ENCODE results near the gene MFGE8.

MFGE8 gene

DNA sequence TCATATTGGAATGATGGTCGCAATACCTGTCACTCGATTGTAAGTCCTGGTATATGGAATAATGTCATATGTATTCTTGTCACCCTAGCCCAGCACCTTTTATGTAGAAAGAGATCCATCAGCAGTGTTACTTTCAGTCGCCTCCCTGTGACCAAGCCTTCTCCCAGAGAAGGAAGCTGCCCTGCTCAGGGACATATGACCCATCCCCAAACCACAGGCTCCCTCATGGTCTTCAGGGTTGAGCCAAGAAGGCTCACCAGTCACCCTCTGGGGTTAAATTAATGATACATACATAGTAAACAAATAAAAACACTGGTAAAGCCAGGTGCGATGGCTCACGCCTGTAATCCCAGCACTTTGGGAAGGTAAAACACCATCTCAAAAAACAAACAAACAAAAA is 4.6 kb upstream of the MFGE8 start:
- no peak for DNase-seq

DNA sequence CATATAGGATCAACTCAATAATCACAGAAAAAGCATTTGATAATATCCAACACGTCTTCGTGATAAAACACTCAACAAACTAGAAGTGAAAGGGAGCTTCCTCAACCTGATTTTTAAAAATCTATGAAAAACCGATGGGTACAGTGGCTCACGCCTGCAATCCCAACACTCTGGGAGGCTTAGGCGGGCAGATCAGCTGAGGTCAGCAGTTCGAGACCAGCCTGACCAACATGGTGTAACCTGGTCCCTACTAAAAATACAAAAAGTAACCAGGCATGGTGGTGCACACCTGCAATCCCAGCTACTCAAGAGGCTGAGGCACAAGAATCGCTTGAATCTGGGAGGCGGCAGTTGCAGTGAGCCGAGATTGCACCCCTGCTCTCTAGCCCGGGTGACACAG is 2.2 kb upstream of the MFGE8 start:
- no peak for DNase-seq

DNA sequence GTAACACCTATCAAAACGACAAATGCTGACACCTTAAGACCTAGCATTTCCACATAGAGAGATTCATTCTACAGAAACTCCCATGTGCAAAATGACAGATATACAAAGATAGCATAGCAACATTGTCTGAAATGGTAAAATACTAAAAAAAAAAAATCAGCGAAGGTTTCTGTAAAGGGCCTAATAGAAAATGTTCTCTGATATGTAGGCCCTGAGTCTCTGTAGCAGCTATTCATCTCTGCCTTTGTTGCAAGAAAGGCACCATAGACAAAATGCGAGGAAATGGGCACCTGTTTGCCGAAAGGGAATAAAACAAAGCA is 631 bp upstream of the MFGE8 start:
- no peak for DNase-seq

DNA sequence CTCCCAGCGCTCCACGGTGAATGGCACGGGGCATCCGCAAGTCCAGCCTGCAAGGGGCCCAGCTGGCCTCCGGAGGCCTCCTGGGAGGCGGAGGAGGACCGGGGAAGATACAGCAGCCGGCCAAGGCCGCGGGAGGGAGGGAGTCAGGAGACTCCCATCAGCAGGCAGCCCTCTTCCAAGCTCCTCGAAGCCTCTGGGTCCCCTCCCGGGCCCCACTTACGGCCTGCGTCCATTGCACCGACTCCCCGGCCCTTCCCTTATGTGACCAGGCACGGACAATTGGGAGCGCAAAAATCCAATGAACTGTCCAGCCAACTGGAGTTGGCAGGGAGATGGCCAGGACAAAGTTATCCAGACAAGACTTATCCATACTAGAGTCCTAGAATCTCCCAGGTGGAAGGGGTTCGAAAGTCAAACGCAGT is 668 bp downstream of the MFGE8 start:
- DNase-seq = no peak

DNA sequence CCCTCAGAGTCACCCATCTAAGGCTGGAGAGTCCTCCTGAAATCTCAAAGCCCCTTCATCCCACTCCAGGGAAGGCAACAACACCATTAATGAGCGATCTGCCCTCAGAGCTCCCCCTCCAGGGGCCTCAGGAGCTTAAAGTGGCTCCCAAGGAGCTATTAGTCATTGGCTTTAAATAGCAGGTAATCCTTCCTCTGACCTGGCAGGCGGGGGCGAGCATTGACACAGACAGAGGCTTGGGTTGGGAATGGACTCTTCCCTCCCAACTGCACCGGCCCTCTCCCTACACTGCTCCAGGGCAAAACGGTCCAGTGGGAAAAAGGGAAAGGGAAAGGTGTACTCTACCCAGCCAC is 1.4 kb downstream of the MFGE8 start:
- no peak for DNase-seq

DNA sequence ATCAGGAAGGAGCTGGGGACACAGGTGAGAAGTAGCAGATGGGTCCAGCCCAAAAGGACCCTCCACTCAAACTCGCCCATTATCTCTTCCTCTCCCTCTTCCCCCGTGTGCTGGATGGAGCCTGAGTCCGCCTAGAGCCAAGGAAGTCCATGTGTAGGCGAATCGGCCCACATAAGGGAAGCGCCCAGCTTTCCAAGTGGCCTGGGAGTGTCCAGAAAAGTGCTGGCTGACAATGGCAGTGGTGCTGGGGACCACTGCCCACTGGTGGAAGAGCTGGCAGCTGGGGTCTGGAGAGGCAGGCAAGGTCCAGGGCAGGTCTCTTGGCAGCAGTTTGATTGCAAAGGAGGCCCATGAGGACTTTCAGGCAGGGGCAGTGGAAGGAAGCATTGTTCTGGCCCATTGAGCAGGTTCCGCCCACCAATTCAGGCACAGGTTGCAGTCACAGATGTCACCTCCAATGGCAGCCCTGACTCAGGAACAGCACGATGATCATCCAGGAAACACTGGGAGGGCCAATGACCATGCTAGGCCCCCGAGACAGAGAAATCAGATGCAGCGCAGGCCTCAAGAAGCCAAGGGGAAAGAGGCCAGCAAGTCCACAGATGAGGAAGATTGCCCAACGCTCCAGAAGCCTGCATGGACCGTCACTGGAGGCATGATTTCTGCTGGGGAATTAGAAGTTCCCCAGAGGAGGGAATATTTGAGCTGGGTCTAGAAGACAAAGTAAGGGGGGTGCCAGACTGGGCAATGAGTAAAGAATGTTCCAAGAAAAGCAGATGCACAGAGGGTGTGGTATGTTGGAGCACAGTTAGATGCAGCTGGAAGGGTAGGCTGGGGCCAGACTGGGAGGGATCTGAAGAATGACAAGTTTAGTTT is 3.0 kb downstream of the MFGE8 start:
- DNase-seq = no peak

DNA sequence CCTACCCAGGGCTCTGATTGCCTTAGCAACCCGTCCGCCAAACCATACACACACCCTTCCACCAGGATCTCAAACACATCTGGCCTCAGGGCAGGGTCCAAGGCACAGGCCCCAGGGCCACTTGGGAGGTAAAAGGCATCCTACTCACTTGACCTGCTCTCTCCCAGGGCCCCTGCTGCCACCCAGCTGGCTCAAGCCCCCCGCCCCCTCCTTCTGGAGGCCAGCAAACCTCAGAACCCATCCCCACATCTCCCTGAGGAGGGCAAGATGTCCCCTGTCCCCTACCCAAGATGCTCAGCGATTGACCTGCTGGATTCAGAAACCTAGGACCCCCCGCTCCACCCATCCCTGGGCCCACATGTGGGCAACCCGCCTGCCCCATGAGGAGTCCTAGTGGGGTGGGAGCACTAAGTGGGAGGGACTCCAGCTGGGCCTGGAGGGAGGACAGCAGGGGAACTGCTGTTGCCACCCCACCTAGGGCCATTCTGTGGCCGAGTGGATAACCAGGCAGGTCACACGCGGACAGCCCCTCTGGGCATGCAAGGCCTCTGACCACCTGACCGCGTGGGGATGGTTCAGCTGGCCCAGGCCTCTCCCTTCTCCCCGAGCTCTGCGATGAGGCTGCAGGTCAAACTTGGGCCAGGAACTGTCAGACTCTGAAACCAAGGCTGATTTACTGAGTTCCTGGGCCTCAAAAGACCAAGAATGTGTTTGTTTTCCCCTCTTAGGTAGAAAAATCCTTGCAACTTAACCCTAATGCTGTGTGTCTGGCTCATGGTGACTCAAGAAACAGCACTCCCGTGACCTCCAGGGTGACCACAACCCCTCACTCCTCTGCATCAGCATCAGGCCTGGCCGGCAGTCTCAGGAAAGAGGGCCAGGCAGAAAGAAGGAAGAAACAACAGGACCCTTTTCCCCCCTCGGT is 4.2 kb downstream of the MFGE8 start:
- DNase-seq = no peak

DNA sequence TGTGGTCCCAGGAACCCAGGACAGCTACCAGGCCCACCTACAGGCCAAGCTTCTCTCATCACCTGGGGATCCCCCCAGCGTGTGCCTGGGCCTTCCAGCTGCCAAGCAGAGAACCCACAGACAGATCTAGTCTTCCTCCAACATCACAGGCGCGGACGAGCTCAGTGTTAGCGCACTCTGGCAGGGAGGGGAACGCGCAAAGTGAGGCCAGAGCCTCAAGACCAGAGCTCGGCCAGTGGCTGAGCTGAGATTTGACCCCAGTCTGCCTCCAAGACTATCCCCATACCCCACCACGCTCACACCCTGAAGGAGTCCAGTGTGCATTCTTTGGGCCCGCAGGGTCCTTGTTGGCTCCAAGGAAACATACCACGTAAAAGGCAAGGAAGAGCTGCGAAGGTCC is 5.1 kb downstream of the MFGE8 start:
- no peak for DNase-seq

DNA sequence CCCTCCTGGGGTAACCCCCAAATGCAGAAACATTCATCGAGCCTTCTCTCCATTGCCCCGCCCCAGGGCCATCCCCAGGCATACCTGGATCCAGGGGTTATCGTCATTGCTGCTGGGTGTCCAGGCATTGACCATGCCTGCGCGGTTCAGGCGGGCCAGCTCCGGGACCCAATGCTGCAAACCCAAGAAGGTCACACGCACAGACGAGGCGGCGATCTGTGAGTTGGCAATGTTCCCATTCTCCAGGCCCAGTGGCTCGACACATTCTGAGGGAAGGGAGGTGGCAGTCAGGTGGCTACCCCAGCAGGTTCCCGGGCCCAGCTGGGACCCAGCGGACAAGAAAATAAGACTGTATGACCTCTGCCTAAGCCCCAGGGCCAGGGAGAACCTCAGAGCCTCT is 6.1 kb downstream of the MFGE8 start:
- DNase-seq = no peak

DNA sequence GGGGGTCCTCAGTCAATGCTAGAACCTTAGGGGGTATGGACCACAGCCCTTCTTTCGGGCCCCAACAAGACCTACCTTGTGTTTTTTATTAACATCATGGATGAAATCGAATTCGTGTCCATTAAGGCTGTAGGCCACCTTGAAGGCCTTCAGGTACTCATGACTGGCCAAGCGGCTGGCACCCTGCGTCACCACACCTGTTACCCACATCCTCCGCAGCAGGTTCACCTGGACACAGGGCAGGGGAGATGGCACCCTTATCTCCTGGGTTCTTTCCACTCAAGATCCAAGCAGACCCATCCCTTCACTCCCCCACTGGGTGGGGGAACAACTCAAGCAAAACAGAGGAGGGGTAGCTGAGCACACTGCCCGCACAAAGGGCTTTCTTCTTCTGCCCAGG is 6.6 kb downstream of the MFGE8 start:
- no peak for DNase-seq

DNA sequence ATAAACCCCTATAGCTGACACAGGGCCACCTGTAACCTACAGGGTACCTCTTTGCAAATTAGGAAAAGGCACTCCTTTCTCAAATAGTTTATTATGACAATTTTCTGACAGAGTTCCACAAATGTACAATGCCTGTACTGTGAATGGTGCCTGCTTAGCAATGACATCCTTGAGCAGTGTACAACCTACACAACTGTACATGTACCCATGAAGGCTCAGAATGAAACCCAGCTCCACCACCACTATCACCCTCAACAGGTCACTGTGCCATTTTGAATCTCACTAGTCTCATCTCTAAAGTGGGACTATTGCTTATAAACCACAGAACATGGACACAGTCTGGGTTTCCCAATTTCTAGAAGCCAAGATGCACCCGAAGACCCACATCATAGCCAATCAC is 7.0 kb downstream of the MFGE8 start:
- no peak for DNase-seq

DNA sequence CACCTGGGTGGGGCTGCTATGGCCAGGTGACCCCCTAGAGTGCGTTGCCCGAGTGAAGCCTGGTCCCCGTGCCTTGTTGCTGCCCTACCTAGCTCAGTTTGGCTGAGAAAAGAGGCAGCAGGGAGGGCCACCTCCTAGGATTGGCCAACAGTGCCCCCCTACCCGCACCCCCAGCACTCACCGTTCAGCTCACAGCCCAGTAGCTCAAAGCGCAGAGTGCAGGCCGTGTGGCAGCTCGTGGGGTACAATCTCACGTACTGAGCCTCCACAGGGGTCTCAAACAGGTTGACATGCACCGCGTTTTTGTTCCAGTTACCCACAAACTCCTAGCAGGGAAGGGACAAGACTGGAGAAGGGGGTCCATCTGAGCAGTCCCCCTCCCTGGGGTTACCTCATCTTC is 7.6 kb downstream of the MFGE8 start:
- no peak for DNase-seq

DNA sequence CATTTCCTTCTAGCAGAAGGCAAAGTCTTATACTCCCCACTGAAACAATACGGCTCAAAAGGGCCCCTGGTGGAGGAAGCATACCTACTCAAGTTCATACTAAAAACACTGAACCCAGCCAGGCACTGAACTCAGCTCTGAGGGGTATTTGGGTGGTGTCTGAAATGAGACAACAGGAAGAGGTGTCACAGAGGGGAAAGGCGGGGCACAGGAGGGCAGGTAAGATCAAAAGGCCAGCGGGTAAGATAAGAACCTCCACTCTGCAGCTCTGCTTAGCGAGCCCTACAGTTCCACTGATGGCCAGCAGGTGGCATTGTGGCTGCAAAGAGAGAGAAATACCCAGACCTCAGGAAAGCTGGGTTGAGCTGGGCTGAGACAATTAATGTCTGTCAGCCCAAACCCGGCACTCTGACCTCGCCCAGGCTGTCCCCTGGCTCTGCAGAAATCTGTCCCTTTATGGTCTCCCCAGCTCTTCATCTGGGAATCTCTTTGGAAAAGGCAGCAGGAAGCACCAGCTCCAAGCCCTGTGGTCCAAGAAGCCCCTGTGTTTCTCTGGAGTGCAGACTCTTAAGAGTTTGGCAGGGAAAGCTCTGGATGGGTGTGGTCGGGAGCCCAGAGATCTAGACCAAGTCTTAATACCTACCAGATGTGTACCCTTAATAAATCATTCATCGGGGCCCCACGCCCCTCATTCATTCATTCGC is 8.4 kb downstream of the MFGE8 start:
- peak; percentile 96 for DNase-seq

DNA sequence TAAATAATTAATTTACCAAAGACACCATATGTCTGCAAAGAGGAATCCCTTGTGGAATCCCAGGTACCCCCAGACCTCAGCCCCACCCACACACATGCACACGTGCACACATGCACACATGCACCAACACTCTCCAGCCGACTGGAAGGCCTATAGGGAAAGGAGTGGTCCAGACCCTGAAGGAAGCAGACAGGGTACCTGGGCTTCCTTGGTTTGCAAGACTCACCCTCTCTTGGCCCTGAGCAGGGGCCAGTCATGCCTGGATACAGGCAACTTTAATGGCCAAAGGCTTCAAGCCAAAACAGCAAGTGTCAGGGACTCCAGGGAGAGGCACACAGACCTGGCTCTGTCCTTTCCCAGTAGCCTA is 8.9 kb downstream of the MFGE8 start:
- DNase-seq = no peak

DNA sequence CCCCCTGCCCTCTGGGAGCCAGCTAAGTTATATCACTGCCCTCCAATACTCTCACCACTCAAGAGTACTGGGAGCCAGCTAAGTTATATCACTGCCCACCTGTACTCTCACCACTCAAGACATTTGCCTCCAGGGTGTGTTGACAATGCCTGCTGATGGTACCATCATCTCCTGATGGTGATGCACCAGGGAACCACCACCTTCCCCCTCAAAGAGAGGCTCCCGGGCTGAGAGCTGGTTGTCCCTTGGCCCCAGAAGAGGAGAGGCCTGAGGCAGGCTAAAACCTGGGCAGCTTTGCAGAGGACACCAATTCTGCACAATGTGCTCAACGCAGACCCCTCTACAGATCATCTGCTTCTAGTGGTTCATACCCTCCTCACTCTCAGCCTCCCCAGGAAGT is 10.3 kb downstream of the MFGE8 start:
- no peak for DNase-seq

DNA sequence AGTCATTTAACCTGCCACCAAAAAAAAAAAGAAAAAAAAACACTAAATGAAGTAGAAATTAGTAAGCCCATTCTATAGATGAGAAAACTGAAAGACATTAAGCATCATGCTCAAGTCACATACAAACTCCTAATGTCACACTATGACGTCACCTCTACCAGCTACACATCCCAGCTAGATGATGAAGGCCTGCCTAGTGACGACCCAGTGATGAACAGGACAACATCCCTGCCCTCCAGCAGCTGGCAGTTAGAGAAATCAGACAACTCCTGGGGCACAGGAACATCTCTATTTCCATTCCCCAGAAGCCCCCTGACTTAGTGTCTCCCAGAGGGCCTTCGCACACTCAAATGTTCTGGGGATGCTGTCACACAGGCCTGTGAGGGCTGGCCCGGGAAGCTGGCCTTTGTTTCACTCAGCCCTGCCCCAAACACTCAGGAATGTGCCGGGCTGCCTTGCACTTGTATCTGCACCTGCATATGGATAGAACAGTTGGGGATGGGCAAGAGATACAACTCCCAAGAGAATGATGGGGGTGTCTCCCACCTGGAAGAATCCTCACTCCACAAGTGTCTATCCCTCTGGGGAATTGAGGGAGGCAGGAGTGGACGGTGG is 10.9 kb downstream of the MFGE8 start:
- no peak for DNase-seq

DNA sequence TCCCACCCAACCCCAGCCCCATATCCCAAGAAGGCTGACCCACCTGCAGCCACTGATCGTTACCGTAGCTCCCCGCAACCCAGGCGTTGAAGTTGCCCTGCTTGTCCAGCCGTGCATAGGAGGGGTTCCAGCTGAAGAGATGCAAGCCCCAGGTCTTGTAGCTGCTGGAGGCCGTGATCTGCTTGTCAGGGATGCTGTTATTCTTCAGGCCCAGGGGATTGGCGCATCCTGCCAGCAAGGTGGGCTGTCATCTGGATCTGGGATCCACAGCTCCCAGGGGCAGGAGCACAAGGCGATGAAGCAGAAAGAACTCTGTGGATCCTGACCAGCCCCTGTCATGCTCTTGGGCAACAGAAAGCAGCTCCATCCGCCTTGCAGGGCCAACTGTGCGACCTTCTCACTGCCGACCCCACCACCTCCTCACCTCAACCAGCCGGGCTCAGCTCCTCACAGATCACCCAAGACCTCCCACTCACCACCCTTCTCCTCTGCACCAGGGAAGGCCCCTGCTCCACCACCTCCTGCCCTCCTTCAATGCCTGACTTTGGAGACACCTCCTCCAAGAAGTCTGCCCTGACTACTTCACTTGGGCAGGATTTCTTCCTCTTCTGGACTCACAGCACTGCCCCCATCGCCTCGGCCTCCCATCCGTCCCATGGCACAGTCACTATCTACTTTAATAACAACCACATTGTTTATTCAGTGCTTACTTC is 11.5 kb downstream of the MFGE8 start:
- no peak for DNase-seq

DNA sequence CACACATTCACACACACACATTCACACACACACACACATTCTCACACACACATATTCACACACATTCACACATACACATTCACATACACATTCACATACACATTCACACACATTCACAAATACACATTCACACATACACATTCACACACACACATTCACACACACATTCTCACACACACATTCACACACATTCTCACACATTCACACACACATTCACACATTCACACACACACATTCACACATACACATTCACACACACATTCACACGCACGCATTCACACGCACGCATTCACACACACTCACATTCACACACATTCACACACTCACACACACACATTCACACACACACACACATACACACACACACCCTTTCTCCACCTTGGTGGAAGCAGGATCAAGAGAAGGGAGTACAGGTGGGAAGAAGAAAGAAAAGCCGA is 12.2 kb downstream of the MFGE8 start:
- no peak for DNase-seq

DNA sequence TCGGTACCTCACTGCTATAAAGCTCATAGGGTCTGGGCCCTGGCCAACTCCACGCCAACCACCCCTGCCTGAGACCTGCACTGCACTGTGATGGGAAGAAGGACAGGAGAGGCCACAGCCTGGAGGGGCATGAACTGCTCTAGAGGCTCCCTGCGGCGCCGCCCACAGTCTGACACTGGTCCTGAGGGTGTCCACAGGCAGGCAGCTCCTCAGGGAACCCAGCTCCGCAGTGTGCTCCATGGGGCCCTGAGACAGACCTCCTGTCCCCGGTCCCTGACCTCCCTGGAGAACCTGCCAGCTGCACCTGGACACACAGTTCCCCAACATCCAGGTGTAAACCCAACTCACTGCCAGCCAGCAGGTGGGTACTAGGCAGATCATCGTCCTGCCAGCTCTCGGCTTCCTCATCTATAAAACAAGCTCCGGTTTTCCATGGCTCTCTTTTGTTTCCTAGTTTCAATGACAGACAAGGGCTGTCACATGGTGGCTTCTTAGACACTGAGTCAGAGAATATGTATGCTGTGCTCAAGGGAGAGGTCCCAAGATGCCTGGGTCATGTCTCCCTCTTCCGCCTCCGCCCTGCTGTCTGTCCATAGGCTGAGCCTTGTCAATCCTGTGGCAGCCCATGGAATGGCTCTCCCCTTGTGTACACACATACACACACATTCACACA is 12.7 kb downstream of the MFGE8 start:
- no peak for DNase-seq

DNA sequence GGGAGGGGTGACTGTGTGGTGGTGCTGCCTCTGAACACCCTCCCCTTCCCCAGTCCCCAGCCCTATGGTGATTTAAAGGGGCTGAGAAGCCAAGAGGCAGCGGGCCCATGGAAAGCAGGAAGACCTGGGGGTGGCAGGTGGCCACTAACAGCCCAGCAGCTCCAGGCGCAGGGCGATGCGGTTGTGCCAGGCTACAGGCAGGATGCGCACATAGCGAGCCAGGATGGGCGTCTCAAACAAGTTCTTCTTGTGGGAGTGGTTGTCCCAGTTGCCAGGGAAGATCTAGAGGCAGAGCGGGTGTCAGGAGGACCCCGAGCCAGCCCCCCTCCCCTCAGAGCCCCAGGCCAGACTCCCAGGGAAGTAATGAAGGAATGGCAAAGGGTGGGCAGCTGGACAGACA is 13.9 kb downstream of the MFGE8 start:
- DNase-seq = no peak

DNA sequence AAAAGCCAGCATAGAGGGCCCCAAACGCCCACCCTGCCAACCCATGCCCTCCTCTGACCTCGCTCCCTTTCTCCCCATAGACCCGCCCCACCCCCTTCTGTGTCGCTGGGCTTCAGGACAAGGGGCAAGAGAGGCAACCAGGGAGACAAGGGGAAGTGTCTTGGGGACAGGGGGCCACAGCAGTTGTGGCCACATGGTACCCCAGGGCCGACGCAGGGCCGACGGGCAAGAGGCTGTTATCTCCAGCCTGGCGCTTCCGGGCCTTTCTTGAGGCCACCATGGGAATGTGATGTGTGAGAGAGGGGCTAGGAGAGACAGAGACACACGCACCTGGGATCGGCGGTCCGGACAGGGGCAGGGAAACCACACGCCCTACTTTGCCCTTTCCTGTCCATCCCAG is 14.4 kb downstream of the MFGE8 start:
- DNase-seq = no peak
